Esophagus (tissue), 2 donors: Measurements from ENCODE around the gene CD44. TPM values are rescaled to one million over a fixed set of nuclear protein-coding genes. Genes with fewer than 3 reads are reported as not detected.

Experiments
- H3K27ac ChIP-seq, 2 donors: one replicate each; pipeline ENCODE4 v1.5.1; 2013; ENCODE audit warnings: low read depth in 2 of 2, mild to moderate bottlenecking in 2 of 2, inconsistent platforms in 1 of 2, low read length in 1 of 2, moderate library complexity in 1 of 2
- H3K27me3 ChIP-seq, 2 donors: one replicate each; pipeline ENCODE4 v1.6.1; 2013; ENCODE audit warnings: low read length in 2 of 2, control low read depth in 1 of 2, mild to moderate bottlenecking in 1 of 2; ENCODE audit not compliant: insufficient read depth in 2 of 2, control insufficient read depth in 1 of 2
- H3K36me3 ChIP-seq, 2 donors: one replicate each; pipeline ENCODE4 v1.6.1; 2013; ENCODE audit warnings: low read length in 1 of 2; ENCODE audit not compliant: control insufficient read depth in 2 of 2, insufficient read depth in 2 of 2
- H3K4me1 ChIP-seq, 2 donors: one replicate each; pipeline ENCODE4 v1.6.1; 2013; ENCODE audit warnings: low read length in 1 of 2; ENCODE audit not compliant: control insufficient read depth in 2 of 2, insufficient read depth in 2 of 2
- H3K4me3 ChIP-seq, 2 donors: one replicate each; pipeline ENCODE4 v1.5.1; 2013; ENCODE audit warnings: low read length in 2 of 2, mild to moderate bottlenecking in 2 of 2, low read depth in 1 of 2, moderate library complexity in 1 of 2
- H3K9me3 ChIP-seq, 2 donors: one replicate each; pipeline ENCODE4 v1.6.1; 2013; ENCODE audit warnings: mild to moderate bottlenecking in 2 of 2, low read depth in 1 of 2, low read length in 1 of 2, moderate library complexity in 1 of 2; ENCODE audit not compliant: control insufficient read depth in 2 of 2, insufficient read depth in 1 of 2
- WGBS, 2 donors: extraction: QIAGEN DNeasy Blood & Tissue Kit; methylation state at CpG; one replicate each; pipeline ENCODE4 v1.1.7; 2013; 5-methylcytosine and 5-hydroxymethylcytosine counted together
- polyA plus RNA-seq, 2 donors: library from polyadenylated mRNA; stranded (reverse); fragments of 200-250 nt; gene quantifications; one replicate each; pipeline ENCODE4 v1.2.3, GENCODE V29; 2013
- donor health status: healthy with polysubstance abuse.
- donor health status: Bipolar disorder and iron deficiency.

Gene CD44
- polyA plus RNA-seq, 2 donors, result 130 to 161 TPM

DNA sequence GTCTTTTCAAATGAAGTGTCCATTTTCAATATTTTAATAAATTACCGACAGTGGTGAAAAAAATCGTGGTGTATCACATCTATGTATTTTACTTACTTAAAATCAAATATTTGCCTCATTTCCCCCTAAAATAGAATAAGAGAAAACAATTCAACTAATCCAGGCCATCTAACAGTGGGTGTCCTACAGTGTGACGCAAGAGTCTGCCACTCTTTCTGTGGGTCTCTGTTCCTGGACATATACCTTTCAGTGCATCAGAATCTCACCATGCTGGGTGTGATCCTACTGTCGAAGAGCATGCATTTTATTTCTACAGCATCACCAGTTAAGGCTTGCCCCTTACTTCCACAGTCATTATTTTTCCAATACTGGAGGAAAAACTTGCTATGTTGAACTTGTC lies 111.2 kb downstream of the CD44 start:
- H3K27ac ChIP-seq, result no peak overlapping the region
- H3K4me3 ChIP-seq, result no peak overlapping the region
- 90 to 92% methylated on average over 4 of the region's 4 CpGs for WGBS, 2 donors
- H3K9me3 ChIP-seq, result no peaks in the 10 kb centered on the region
- H3K4me1 ChIP-seq, result peaks cover 0 to 2% of the 10 kb centered on the region in 2 donors
- no peaks in the 10 kb centered on the region for H3K27me3 ChIP-seq
- H3K36me3 ChIP-seq, result no peaks in the 10 kb centered on the region

DNA sequence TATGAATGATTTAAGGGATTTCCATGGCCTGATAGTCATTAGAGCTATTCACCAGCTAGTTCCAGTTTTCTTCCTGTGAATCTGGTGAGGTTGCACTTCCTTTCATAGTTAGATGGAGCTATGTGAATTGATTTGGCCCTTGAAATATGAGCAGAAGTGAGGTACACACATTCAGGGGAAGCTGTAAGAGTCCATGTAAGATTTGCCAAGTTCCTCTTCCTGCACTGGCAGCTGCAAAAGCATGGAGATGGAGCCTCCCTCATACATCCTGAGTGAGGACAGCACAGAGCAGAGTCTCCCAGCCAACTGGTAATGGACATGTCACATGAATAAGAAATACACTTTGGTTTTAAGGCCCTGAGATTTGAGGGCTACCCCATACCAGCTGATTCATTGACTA lies 111.7 kb downstream of the CD44 start:
- no peak overlapping the region for H3K27ac ChIP-seq
- H3K9me3 ChIP-seq, result no peaks in the 10 kb centered on the region
- no peaks in the 10 kb centered on the region for H3K36me3 ChIP-seq
- peaks cover 0 to 2% of the 10 kb centered on the region in 2 donors for H3K4me1 ChIP-seq
- no peak overlapping the region for H3K4me3 ChIP-seq
- H3K27me3 ChIP-seq, result no peaks in the 10 kb centered on the region

DNA sequence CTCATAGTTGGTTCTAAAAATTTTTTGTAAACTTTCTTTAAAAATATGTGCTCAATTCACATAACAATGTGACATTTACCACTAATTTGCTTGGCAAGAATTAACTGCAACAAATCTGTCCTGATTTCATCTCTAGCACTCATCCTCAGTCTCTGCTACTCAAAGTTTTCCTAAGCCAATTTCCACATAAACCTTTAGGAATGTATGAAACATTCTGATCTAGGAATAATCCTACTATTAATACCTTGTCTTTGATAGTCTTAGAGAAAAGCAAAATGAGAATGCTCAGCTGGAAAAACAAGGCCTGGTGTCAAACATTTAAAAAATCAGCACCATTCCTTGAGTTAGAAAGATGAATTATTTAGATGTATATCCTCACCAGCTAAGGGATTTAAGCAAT lies 114.3 kb downstream of the CD44 start:
- no peaks in the 10 kb centered on the region for H3K4me1 ChIP-seq
- no peak overlapping the region for H3K27ac ChIP-seq
- no peaks in the 10 kb centered on the region for H3K36me3 ChIP-seq
- no peak overlapping the region for H3K4me3 ChIP-seq
- H3K9me3 ChIP-seq, result no peaks in the 10 kb centered on the region
- no peaks in the 10 kb centered on the region for H3K27me3 ChIP-seq

DNA sequence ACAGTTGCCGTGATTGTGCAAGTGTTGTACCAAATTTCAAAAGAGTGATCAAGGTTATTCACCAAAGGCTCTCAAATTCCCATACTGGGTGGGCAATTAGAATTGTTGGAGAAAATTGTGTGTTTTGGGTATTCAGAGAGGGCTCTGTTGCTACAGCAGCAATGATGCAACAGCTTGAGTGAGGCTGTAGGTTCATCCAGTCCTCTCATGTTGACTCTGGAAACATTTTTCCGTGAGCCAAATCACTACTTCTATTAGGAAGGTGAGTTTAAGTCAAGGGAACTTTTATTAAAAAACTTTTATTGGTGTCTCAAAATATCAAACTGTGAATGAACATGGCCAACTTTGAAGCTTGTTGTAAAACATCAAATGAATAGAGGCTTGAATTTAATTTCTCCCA lies 116.5 kb downstream of the CD44 start:
- H3K27ac ChIP-seq, result no peak overlapping the region
- no peaks in the 10 kb centered on the region for H3K4me1 ChIP-seq
- no peaks in the 10 kb centered on the region for H3K36me3 ChIP-seq
- H3K4me3 ChIP-seq, result no peak overlapping the region
- H3K9me3 ChIP-seq, result no peaks in the 10 kb centered on the region
- no peaks in the 10 kb centered on the region for H3K27me3 ChIP-seq
- WGBS, 2 donors, result 91 to 98% methylated on average over 2 of the region's 2 CpGs

DNA sequence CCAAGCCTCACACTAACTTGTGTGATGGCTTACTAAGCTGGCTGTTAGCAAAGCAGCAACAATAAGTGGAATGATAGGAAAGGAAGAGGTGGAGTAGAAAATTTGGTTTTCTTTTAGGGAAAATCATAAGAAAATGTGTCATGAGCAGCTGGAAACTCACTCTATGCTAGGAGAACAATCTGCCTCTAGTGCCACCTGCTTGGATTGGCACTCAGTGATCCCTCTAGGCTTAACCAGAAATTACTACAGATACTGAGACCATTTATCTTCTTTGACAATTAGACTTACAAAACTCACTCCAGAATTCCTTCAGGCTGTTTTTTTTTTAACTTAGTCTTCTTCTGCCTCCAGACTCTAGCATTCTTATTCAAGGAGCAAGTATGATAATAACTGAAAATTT lies 117.3 kb downstream of the CD44 start:
- Histone ChIP-seq H3K4me3 (no peak overlapping the region), H3K4me1 (no peaks in the 10 kb centered on the region), H3K27ac (no peak overlapping the region), H3K27me3 (no peaks in the 10 kb centered on the region), H3K36me3 (no peaks in the 10 kb centered on the region), H3K9me3 (no peaks in the 10 kb centered on the region)

DNA sequence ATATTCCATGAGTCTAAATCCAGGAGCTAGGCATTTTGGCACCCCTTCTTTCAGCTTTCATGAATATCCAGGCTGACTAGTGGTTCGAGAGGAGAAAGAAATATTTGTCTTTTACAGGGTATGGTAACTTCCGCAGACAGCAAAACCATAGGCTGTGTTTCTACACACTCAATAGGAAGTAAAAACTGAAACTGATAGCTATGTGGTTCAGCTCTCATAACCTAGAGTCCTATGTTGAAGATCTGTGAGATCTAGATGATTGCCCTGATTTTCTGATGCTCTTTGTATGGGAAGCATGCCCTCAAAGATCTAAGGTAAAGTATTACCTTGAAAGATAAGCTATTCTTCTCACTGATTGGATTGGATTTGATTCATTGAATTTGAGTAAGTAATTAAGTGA lies 118.3 kb downstream of the CD44 start:
- 51 to 59% methylated on average over 2 of the region's 2 CpGs for WGBS, 2 donors

DNA sequence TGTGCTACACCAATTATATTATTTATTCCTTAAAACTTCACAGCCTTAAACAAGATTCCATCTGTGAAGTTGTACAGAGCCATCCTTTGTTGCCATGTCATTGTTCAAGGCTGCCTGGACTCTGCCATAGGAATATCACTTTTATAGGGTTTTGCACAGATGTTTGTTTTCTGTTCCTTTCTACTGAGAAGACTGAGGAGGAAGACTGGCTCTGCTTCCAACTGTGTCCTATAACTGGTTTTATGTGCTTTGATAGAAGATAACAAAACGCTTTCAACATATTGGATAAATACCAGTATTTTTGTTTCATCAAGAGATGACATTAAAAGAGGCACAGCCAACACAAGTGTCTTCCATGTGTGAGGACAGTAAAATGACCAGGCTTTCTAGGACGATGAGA lies 120.6 kb downstream of the CD44 start:
- H3K9me3 ChIP-seq, result no peaks in the 10 kb centered on the region
- H3K4me3 ChIP-seq, result no peak overlapping the region
- H3K27me3 ChIP-seq, result no peaks in the 10 kb centered on the region
- no peaks in the 10 kb centered on the region for H3K36me3 ChIP-seq
- H3K4me1 ChIP-seq, result no peaks in the 10 kb centered on the region
- H3K27ac ChIP-seq, result no peak overlapping the region
- 76 to 81% methylated on average over 2 of the region's 2 CpGs for WGBS, 2 donors

More for the DNA sequence above, 118.3 kb downstream of the CD44 start:
- Histone ChIP-seq H3K27ac (no peak overlapping the region), H3K4me1 (no peaks in the 10 kb centered on the region), H3K4me3 (no peak overlapping the region), H3K27me3 (no peaks in the 10 kb centered on the region), H3K36me3 (no peaks in the 10 kb centered on the region), H3K9me3 (no peaks in the 10 kb centered on the region)

DNA sequence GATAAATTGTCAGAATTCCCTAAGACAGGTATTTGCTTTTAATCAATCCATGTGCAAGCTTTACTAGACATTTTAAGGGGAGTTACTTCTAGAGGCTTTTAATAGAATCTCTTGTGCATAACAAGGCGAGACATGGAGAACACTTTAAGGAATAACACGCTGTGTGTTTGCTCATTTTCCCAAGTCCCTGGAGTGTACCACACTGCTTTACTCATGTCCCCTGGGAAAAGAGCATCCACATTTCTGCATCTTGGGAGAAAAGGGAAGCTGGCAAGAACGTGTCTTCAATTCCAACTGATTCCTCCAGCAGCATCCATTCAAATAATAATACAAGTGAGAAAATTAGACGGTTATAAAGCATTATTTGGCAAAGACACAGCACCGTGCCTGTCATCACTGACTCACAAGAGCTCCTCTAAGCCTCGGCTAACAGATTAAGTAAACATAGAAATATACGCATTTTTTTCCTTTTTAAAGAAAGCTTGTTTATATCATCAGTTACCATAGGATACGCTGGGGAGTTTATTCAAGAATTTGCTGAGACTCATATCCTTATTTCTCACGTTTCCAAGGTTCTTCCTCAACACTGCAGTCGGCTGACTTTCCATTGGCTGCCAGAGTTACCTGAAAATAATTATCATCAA lies 121.5 kb downstream of the CD44 start:
- WGBS, 2 donors, result 30 to 40% methylated on average over 10 of the region's 10 CpGs
- Histone ChIP-seq H3K36me3 (no peaks in the 10 kb centered on the region), H3K4me1 (no peaks in the 10 kb centered on the region), H3K27me3 (no peaks in the 10 kb centered on the region), H3K9me3 (no peaks in the 10 kb centered on the region), H3K4me3 (no peak overlapping the region), H3K27ac (no peak overlapping the region)

DNA sequence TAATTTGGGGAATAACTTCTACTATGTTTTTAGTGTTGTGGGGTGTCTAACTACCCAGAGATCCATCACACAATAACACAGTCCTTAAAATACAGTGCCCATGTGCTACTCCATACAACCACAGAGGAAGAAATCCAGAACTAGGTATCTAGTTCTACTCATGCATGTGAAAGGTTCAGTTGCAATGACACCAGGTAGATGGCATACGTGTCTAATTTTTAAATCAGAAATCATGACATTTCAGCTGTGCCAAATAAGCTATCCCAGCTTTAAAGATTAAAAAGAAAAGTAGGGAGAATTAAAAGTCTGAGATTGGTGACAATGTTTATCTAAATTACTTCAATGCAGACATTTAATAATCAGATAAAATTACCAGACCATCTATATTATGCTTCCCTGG lies 122.2 kb downstream of the CD44 start:
- H3K4me1 ChIP-seq, result no peaks in the 10 kb centered on the region
- H3K9me3 ChIP-seq, result no peaks in the 10 kb centered on the region
- H3K27me3 ChIP-seq, result no peaks in the 10 kb centered on the region
- no peak overlapping the region for H3K4me3 ChIP-seq
- 43 to 68% methylated on average over 1 of the region's 1 CpG for WGBS, 2 donors
- H3K27ac ChIP-seq, result no peak overlapping the region
- H3K36me3 ChIP-seq, result no peaks in the 10 kb centered on the region

DNA sequence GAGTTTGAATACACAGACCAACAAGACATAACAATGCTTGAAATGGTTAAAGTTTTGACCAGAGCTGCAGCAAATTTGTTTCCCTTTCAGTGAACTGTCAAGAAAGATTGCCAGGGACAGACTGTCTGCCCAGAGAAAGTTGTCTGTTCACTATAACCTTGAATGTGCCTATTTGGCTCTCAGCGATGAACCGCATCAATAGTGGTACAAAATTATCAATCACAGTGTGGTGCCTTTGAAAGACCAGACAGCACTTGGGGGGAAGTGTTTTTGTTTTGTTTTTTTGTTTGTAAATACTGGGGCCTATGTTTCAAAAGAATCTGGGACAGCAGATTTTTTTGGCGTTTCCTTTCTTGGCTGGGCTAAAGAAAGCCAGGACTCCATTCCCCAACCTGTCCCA lies 123.1 kb downstream of the CD44 start:
- 88 to 91% methylated on average over 3 of the region's 3 CpGs for WGBS, 2 donors
- H3K4me3 ChIP-seq, result no peak overlapping the region
- H3K36me3 ChIP-seq, result no peaks in the 10 kb centered on the region
- no peaks in the 10 kb centered on the region for H3K9me3 ChIP-seq
- H3K4me1 ChIP-seq, result no peaks in the 10 kb centered on the region
- no peaks in the 10 kb centered on the region for H3K27me3 ChIP-seq
- H3K27ac ChIP-seq, result no peak overlapping the region
